Cardiac muscle cell (in vitro differentiated cells and primary cell): ENCODE results near the gene KRCC1. TPM values are rescaled to one million over a fixed set of nuclear protein-coding genes. Genes with fewer than 3 reads are reported as not detected.

Experiments used
- DNase-seq, 2 donors: peaks; one replicate each; pipeline versions ENCODE4 v3.0.0 to v3.0.0-alpha.2; 2010 to 2017; ENCODE audit warnings: low read depth in 1 of 2, low spot score in 1 of 2
- H3K27ac ChIP-seq: fragments of 200-600 bp; sonication (generic); 2 replicates; pipeline ENCODE4 v1.5.1; 2016
- H3K27me3 ChIP-seq: fragments of 200-600 bp; sonication (generic); 2 replicates; pipeline ENCODE4 v1.6.0; 2016; ENCODE audit warnings: control low read depth
- H3K36me3 ChIP-seq: fragments of 200-600 bp; sonication (generic); 2 replicates; pipeline ENCODE4 v1.5.1; 2016; ENCODE audit warnings: control low read depth
- H3K4me1 ChIP-seq: fragments of 200-600 bp; sonication (generic); 2 replicates; pipeline ENCODE4 v1.8.1; 2017; ENCODE audit warnings: low read depth, mild to moderate bottlenecking, mixed run types
- H3K4me3 ChIP-seq: fragments of 200-600 bp; sonication (generic); 2 replicates; pipeline ENCODE4 v1.5.1; 2016; ENCODE audit warnings: mild to moderate bottlenecking
- H3K9me3 ChIP-seq: fragments of 200-600 bp; sonication (generic); 2 replicates; pipeline ENCODE4 v1.5.1; 2017; ENCODE audit warnings: low read depth, mild to moderate bottlenecking, control low read depth
- CTCF ChIP-seq: IDR thresholded peaks from 2 replicates; pipeline ENCODE4 v1.5.1; 2012; ENCODE audit warnings: low read depth, mild to moderate bottlenecking, low read length
- polyA plus RNA-seq: library from polyadenylated mRNA; unstranded; fragments of >200 nt; fragmentation: Nextera tagmentation; extraction: Ambion mirVana; gene quantifications from 2 replicates; pipeline ENCODE4 v1.2.1, GENCODE V29; 2016
- total RNA-seq: library from RNA; depleted of rRNA; stranded (reverse); fragments of >200 nt; gene quantifications from 2 replicates; pipeline ENCODE4 v1.2.3, GENCODE V29; 2016

Gene KRCC1
- total and polyA plus RNA-seq, 2 experiments from 2014 or later: 26.5 to 26.6 TPM

- no peak overlapping the region for H3K27ac ChIP-seq
Observed at GRCh38 chr2:88011011-88011410, 44.6 kb downstream of the KRCC1 start.

GRCh38 chr2:88010136-88010535 is 45.4 kb downstream of the KRCC1 start:
- TF ChIP-seq CTCF: no peak
- H3K9me3 ChIP-seq: no peaks in the 10 kb centered on the region
- H3K4me3 ChIP-seq: no peak overlapping the region
- no peak for DNase-seq
- no peaks in the 10 kb centered on the region for H3K4me1 ChIP-seq
- no peak overlapping the region for H3K27ac ChIP-seq
- no peaks in the 10 kb centered on the region for H3K36me3 ChIP-seq
- H3K27me3 ChIP-seq: no peaks in the 10 kb centered on the region

More at GRCh38 chr2:88011011-88011410, 44.6 kb downstream of the KRCC1 start:
- H3K27me3 ChIP-seq: no peaks in the 10 kb centered on the region
- TF ChIP-seq CTCF: no peak
- no peaks in the 10 kb centered on the region for H3K4me1 ChIP-seq
- H3K9me3 ChIP-seq: no peaks in the 10 kb centered on the region
- H3K4me3 ChIP-seq: no peak overlapping the region
- no peaks in the 10 kb centered on the region for H3K36me3 ChIP-seq
- peak in 1 of 2 donors; percentile 34 for DNase-seq

- Histone ChIP-seq H3K27me3 (no peaks in the 10 kb centered on the region), H3K4me3 (no peak overlapping the region), H3K4me1 (no peaks in the 10 kb centered on the region), H3K9me3 (no peaks in the 10 kb centered on the region), H3K36me3 (no peaks in the 10 kb centered on the region), H3K27ac (no peak overlapping the region)
- TF ChIP-seq CTCF: no peak
- DNase-seq: no peak
Observed at GRCh38 chr2:88006912-88007439, 48.6 kb downstream of the KRCC1 start.

- no peak for TF ChIP-seq CTCF
- Histone ChIP-seq H3K27ac (no peak overlapping the region), H3K4me1 (no peaks in the 10 kb centered on the region), H3K4me3 (no peak overlapping the region), H3K9me3 (no peaks in the 10 kb centered on the region), H3K27me3 (no peaks in the 10 kb centered on the region), H3K36me3 (no peaks in the 10 kb centered on the region)
- DNase-seq: no peak
Observed at GRCh38 chr2:88005776-88006175, 49.8 kb downstream of the KRCC1 start.

- TF ChIP-seq CTCF: no peak
Observed at GRCh38 chr2:88003074-88003755, 52.4 kb downstream of the KRCC1 start.

More at GRCh38 chr2:88003074-88003755, 52.4 kb downstream of the KRCC1 start:
- Histone ChIP-seq H3K36me3 (no peaks in the 10 kb centered on the region), H3K9me3 (no peaks in the 10 kb centered on the region), H3K27ac (no peak overlapping the region), H3K27me3 (no peaks in the 10 kb centered on the region), H3K4me1 (no peaks in the 10 kb centered on the region), H3K4me3 (no peak overlapping the region)
- DNase-seq: peak in 1 of 2 donors; percentile 39
